Measurements from ENCODE around the gene LTBP1.

LTBP1 gene

DNA sequence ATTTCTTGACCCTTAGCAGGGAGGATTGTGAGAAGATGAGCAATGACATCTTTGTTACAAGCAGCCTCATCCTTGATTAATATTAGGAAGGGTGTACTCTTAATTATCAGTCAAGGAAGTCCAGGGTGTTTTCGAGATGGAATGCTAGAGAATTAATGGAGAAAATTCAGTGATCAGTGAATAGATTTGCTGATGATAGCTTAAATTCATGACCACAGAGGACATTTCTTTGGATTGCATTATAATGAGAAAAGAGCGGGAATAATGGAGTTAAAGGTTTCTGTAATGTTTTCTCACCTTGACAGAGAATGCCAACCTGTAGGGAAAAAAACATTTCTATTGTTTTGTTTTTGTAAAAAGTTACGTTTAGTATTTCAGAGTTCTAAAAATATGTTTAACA, 249.9 kb downstream of the LTBP1 start:
- no peak for DNase-seq (ENCODE audit: low read depth in 1 of 2, low spot score in 1 of 2)
- no peak overlapping the region for H3K27ac ChIP-seq (replicated peaks)
- peaks cover 2% of the 10 kb centered on the region for H3K27me3 ChIP-seq (ENCODE audit: insufficient read depth, poor library complexity, severe bottlenecking)
- TF ChIP-seq GABPA (IDR thresholded peaks at IDR 0.05; ENCODE audit: low read depth) (no peak), POLR2AphosphoS5 (IDR thresholded peaks at IDR 0.05; ENCODE audit: low read depth) (no peak), CTCF (IDR thresholded peaks at IDR 0.05; ENCODE audit: insufficient read depth, low read length) (no peak), SPI1 (IDR thresholded peaks at IDR 0.05; ENCODE audit: borderline replicate concordance, low read depth) (no peak)
- TF ChIP-seq, protein P1, sequence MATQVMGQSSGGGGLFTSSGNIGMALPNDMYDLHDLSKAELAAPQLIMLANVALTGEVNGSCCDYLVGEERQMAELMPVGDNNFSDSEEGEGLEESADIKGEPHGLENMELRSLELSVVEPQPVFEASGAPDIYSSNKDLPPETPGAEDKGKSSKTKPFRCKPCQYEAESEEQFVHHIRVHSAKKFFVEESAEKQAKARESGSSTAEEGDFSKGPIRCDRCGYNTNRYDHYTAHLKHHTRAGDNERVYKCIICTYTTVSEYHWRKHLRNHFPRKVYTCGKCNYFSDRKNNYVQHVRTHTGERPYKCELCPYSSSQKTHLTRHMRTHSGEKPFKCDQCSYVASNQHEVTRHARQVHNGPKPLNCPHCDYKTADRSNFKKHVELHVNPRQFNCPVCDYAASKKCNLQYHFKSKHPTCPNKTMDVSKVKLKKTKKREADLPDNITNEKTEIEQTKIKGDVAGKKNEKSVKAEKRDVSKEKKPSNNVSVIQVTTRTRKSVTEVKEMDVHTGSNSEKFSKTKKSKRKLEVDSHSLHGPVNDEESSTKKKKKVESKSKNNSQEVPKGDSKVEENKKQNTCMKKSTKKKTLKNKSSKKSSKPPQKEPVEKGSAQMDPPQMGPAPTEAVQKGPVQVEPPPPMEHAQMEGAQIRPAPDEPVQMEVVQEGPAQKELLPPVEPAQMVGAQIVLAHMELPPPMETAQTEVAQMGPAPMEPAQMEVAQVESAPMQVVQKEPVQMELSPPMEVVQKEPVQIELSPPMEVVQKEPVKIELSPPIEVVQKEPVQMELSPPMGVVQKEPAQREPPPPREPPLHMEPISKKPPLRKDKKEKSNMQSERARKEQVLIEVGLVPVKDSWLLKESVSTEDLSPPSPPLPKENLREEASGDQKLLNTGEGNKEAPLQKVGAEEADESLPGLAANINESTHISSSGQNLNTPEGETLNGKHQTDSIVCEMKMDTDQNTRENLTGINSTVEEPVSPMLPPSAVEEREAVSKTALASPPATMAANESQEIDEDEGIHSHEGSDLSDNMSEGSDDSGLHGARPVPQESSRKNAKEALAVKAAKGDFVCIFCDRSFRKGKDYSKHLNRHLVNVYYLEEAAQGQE (IDR thresholded peaks at IDR 0.05; ENCODE audit: insufficient replicate concordance, low read depth), result no peak
- no peak overlapping the region for H3K4me3 ChIP-seq (replicated peaks; ENCODE audit: insufficient read depth, low read length)

- TF ChIP-seq CTCF (IDR thresholded peaks at IDR 0.05; ENCODE audit: insufficient read depth, low read length) (no peak), GABPA (IDR thresholded peaks at IDR 0.05; ENCODE audit: low read depth) (no peak), POLR2AphosphoS5 (IDR thresholded peaks at IDR 0.05; ENCODE audit: low read depth) (no peak), SPI1 (IDR thresholded peaks at IDR 0.05; ENCODE audit: borderline replicate concordance, low read depth) (no peak)
- TF ChIP-seq, protein P1 (IDR thresholded peaks at IDR 0.05; ENCODE audit: insufficient replicate concordance, low read depth), result no peak
- DNase-seq (ENCODE audit: low read depth in 1 of 2, low spot score in 1 of 2), result no peak
- Histone ChIP-seq H3K27ac (replicated peaks) (no peak overlapping the region), H3K27me3 (ENCODE audit: insufficient read depth, poor library complexity, severe bottlenecking) (peaks cover 2% of the 10 kb centered on the region), H3K4me3 (replicated peaks; ENCODE audit: insufficient read depth, low read length) (no peak overlapping the region)
Measured at GRCh38 chr2:33197198-33197938, 250.6 kb downstream of the LTBP1 start.

GRCh38 chr2:33202641-33203522, 256.1 kb downstream of the LTBP1 start:
- Histone ChIP-seq H3K4me3 (replicated peaks; ENCODE audit: insufficient read depth, low read length) (no peak overlapping the region), H3K27ac (replicated peaks) (no peak overlapping the region)
- TF ChIP-seq POLR2AphosphoS5 (IDR thresholded peaks at IDR 0.05; ENCODE audit: low read depth) (no peak), GABPA (IDR thresholded peaks at IDR 0.05; ENCODE audit: low read depth) (no peak), CTCF (IDR thresholded peaks at IDR 0.05; ENCODE audit: insufficient read depth, low read length) (no peak)
- TF ChIP-seq, protein P1 (IDR thresholded peaks at IDR 0.05; ENCODE audit: insufficient replicate concordance, low read depth), result no peak

More at GRCh38 chr2:33202641-33203522, 256.1 kb downstream of the LTBP1 start:
- no peaks in the 10 kb centered on the region for H3K27me3 ChIP-seq (ENCODE audit: insufficient read depth, poor library complexity, severe bottlenecking)
- no peak for DNase-seq (ENCODE audit: low read depth in 1 of 2, low spot score in 1 of 2)

Measured in HL-60 (cell line).